Adrenal gland (tissue), 5 donors: ENCODE measurements around the gene FOXE3.

Source experiments
- CTCF ChIP-seq, 6 experiments: fragments of 450-650 bp in 4 of 6; fragments of 200-600 bp in 2 of 6; sonication (generic) in 1 of 6; IDR thresholded peaks; 1 replicate in 5 of 6; 2 replicates in 1 of 6; pipeline versions ENCODE4 v1.5.1 to v1.8.0; 2016 to 2021; ENCODE audit warnings: antibody characterized with exemption in 6 of 6, mild to moderate bottlenecking in 2 of 6, moderate library complexity in 1 of 6
- POLR2A ChIP-seq, 2 donors: fragments of 450-650 bp; IDR thresholded peaks; one replicate each; pipeline ENCODE4 v1.6.1; 2017; ENCODE audit warnings: antibody characterized with exemption in 2 of 2, mild to moderate bottlenecking in 2 of 2, moderate library complexity in 1 of 2
- donor health status: DM: no; HTN: no; CAD: no.

- TF ChIP-seq CTCF (IDR thresholded peaks at IDR 0.05) (no peak), POLR2A (IDR thresholded peaks at IDR 0.05) (no peak)
These were observed 44.4 kb downstream of the FOXE3 start for GRCh38 chr1:47460456-47460855.
